GM12875 (cell line): ENCODE data around the gene SCTR.

ENCODE experiments used
- H3K4me3 ChIP-seq: one replicate; pipeline ENCODE4 v1.5.1; 2011; ENCODE audit warnings: low read depth, low read length, control low read depth
- CTCF ChIP-seq: IDR thresholded peaks from 2 replicates; pipeline ENCODE4 v1.5.1; 2011; ENCODE audit warnings: low read depth, mild to moderate bottlenecking, control low read depth, inconsistent platforms, low read length, moderate library complexity, borderline replicate concordance; ENCODE audit not compliant: insufficient read depth

Gene SCTR

GRCh38 chr2:119429225-119429981 lies 94.9 kb downstream of the SCTR start:
- no peak overlapping the region for H3K4me3 ChIP-seq
- no peak for TF ChIP-seq CTCF

GRCh38 chr2:119428488-119429224 lies 95.6 kb downstream of the SCTR start:
- no peak for TF ChIP-seq CTCF
- no peak overlapping the region for H3K4me3 ChIP-seq

- no peak overlapping the region for H3K4me3 ChIP-seq
- TF ChIP-seq CTCF = no peak
Observed at GRCh38 chr2:119427756-119428155, 96.5 kb downstream of the SCTR start.

- H3K4me3 ChIP-seq = no peak overlapping the region
- TF ChIP-seq CTCF = no peak
Observed at GRCh38 chr2:119426801-119427395, 97.4 kb downstream of the SCTR start.

GRCh38 chr2:119426396-119426675 lies 97.9 kb downstream of the SCTR start:
- H3K4me3 ChIP-seq = no peak overlapping the region
- TF ChIP-seq CTCF = no peak

- TF ChIP-seq CTCF = no peak
Observed at GRCh38 chr2:119425620-119426395, 98.5 kb downstream of the SCTR start.

More at GRCh38 chr2:119425620-119426395, 98.5 kb downstream of the SCTR start:
- H3K4me3 ChIP-seq = no peak overlapping the region
